Kidney glomerular epithelial cell (primary cell): ENCODE results near the gene RELB.
"Not testable (repeated sequence)": the region's sequence is repeated elsewhere in the genome, so short reads cannot be mapped to it uniquely, and the experiment has no call there.

Experiments
- DNase-seq: peaks from one replicate; lab custom pipeline; 2025; lab: John Stamatoyannopoulos, UW

The RELB gene

GRCh38 chr19:45001087-45001739, at the start of gene RELB:
TSS of gene RELB (plus strand) at chr19:45001464. CDS start at chr19:45001580, 116 bp downstream.
- DNase-seq, result peak; percentile 62

GRCh38 chr19:44954278-44954648, 47.0 kb upstream of the RELB start:
- DNase-seq, result no peak

GRCh38 chr19:44954649-44955504, 46.4 kb upstream of the RELB start, which contains the start of gene CLPTM1:
TSS of gene CLPTM1 (plus strand) at chr19:44955380. CDS start at chr19:44955396, 16 bp downstream.
- peak; percentile 93 for DNase-seq

GRCh38 chr19:44955505-44956439, 45.5 kb upstream of the RELB start:
- no peak for DNase-seq

GRCh38 chr19:44957526-44957925, 43.7 kb upstream of the RELB start:
- no peak for DNase-seq

- DNase-seq, result no peak
Measured at GRCh38 chr19:44958090-44958489, 43.2 kb upstream of the RELB start.

- no peak for DNase-seq
Measured at GRCh38 chr19:44959691-44960090, 41.6 kb upstream of the RELB start.

GRCh38 chr19:44960906-44961728, 40.1 kb upstream of the RELB start:
- no peak for DNase-seq

GRCh38 chr19:44961821-44962220, 39.4 kb upstream of the RELB start:
- no peak for DNase-seq

GRCh38 chr19:44968118-44968517, 33.1 kb upstream of the RELB start:
- no peak for DNase-seq

GRCh38 chr19:44968670-44969069, 32.6 kb upstream of the RELB start:
- no peak for DNase-seq

- DNase-seq, result no peak
Measured at GRCh38 chr19:44969437-44969836, 31.8 kb upstream of the RELB start.

GRCh38 chr19:44971451-44971850, 29.8 kb upstream of the RELB start:
- DNase-seq, result not testable (repeated sequence)

- DNase-seq, result no peak
Measured at GRCh38 chr19:44972802-44973201, 28.5 kb upstream of the RELB start.

GRCh38 chr19:44973982-44974735, 27.1 kb upstream of the RELB start:
- DNase-seq, result no peak

- no peak for DNase-seq
Measured at GRCh38 chr19:44974857-44975256, 26.4 kb upstream of the RELB start.

- no peak for DNase-seq
Measured at GRCh38 chr19:44975444-44975843, 25.8 kb upstream of the RELB start.

- no peak for DNase-seq
Measured at GRCh38 chr19:44984005-44984404, 17.3 kb upstream of the RELB start.

- DNase-seq, result no peak
Measured at GRCh38 chr19:44985445-44985844, 15.8 kb upstream of the RELB start.

- DNase-seq, result no peak
Measured at GRCh38 chr19:44986389-44986788, 14.9 kb upstream of the RELB start.
